HCT116 (cell line): ENCODE results near the gene KLHL2. TPM values are rescaled to one million over a fixed set of nuclear protein-coding genes. Genes with fewer than 3 reads are reported as not detected.

Source experiments
- ATAC-seq: fragments of 200-7000 bp; cut with Tn5 transposase; 2 replicates; pipeline ENCODE4 v1.9.1; 2020; ENCODE audit warnings: mild to moderate bottlenecking, moderate library complexity
- BruUV-seq: library from RNA; stranded (reverse); fragments of 400-500 nt; replicated peaks from 2 replicates; lab custom pipeline; 2021; lab: Mats Ljungman, UMichigan
- CTCF ChIA-PET: fragments of 300-600 bp; sonication (Branson Sonifier 250); formaldehyde crosslinking; loops from one replicate; lab custom pipeline; 2021; ENCODE audit warnings: antibody characterized with exemption; lab: Charles Lee
- POLR2A ChIA-PET: fragments of 300-600, 350-600 bp; sonication (Branson Sonifier 250); formaldehyde crosslinking; loops from one replicate; lab custom pipeline; 2021; ENCODE audit warnings: antibody characterized with exemption; lab: Charles Lee
- RAD21 ChIA-PET, 2 experiments: fragments of 300-600 bp; sonication (Branson Sonifier 250); formaldehyde crosslinking; loops; one replicate each; lab custom pipeline; 2023; ENCODE audit warnings: low total read pairs in 2 of 2; ENCODE audit not compliant: uncharacterized antibody in 2 of 2, unreplicated experiment in 2 of 2, low non-redundant PET in 1 of 2; lab: Charles Lee
- DNase-seq: peaks from one replicate; pipeline ENCODE4 v3.0.0-alpha.2; 2010; ENCODE audit warnings: low read depth, low spot score
- H2AFZ ChIP-seq: fragments of 200-600 bp; shearing (Covaris generic), sonication (generic); 2 replicates; pipeline ENCODE4 v1.6.1; 2017; ENCODE audit warnings: low read depth, mixed run types, mixed read lengths, antibody characterized with exemption, low read length; ENCODE audit not compliant: poor library complexity, severe bottlenecking
- H3K27ac ChIP-seq: 2 replicates; pipeline ENCODE4 v1.5.1; 2012; ENCODE audit warnings: low read depth, low read length
- H3K27me3 ChIP-seq: fragments of 200-600 bp; sonication (generic); 2 replicates; pipeline ENCODE4 v1.6.1; 2016; ENCODE audit warnings: mixed run types, low read length, mixed read lengths; ENCODE audit not compliant: insufficient read depth
- H3K36me3 ChIP-seq, 2 experiments: fragments of 200-500 bp in 1 of 2; fragments of 200-600 bp in 1 of 2; sonication (Bioruptor generic) in 1 of 2; sonication (generic) in 1 of 2; 2 replicates each; pipeline versions ENCODE4 v1.5.1 to v1.6.1; 2014 to 2016; ENCODE audit warnings: low read length in 2 of 2, inconsistent platforms in 1 of 2, mixed read lengths in 1 of 2, mixed run types in 1 of 2; ENCODE audit not compliant: insufficient read depth in 2 of 2, control insufficient read depth in 1 of 2
- H3K4me1 ChIP-seq, 2 experiments: fragments of 200-600 bp in 1 of 2; sonication (generic) in 1 of 2; 2 replicates each; pipeline versions ENCODE4 v1.5.1 to v1.6.1; 2012 to 2017; ENCODE audit warnings: low read length in 2 of 2, inconsistent platforms in 1 of 2, mild to moderate bottlenecking in 1 of 2, mixed read lengths in 1 of 2, mixed run types in 1 of 2, moderate library complexity in 1 of 2; ENCODE audit not compliant: insufficient read depth in 2 of 2, control insufficient read depth in 1 of 2
- H3K4me2 ChIP-seq: fragments of 200-600 bp; sonication (generic); 2 replicates; pipeline ENCODE4 v1.6.1; 2017; ENCODE audit warnings: mixed run types, low read length, mixed read lengths
- H3K4me3 ChIP-seq, 2 experiments: fragments of 200-600 bp in 1 of 2; sonication (generic) in 1 of 2; replicated peaks in 1 of 2; 2 replicates each; pipeline ENCODE4 v1.5.1; 2011 to 2016; ENCODE audit warnings: low read length in 2 of 2, control low read depth in 1 of 2, low read depth in 1 of 2, mild to moderate bottlenecking in 1 of 2, mixed read lengths in 1 of 2, mixed run types in 1 of 2
- H3K79me2 ChIP-seq: fragments of 200-600 bp; sonication (generic); 2 replicates; pipeline ENCODE4 v1.6.1; 2017; ENCODE audit warnings: mild to moderate bottlenecking, mixed run types, low read length, moderate library complexity, mixed read lengths; ENCODE audit not compliant: insufficient read depth
- H3K9ac ChIP-seq: fragments of 200-600 bp; sonication (generic); 2 replicates; pipeline ENCODE4 v1.6.1; 2016; ENCODE audit warnings: low read length, mixed read lengths
- H3K9me2 ChIP-seq: fragments of 200-600 bp; sonication (generic), shearing (Covaris generic); 2 replicates; pipeline ENCODE4 v1.6.1; 2017; ENCODE audit warnings: mixed run types, mild to moderate bottlenecking, moderate library complexity; ENCODE audit not compliant: insufficient read depth
- H3K9me3 ChIP-seq, 2 experiments: fragments of 200-500 bp in 1 of 2; fragments of 200-600 bp in 1 of 2; sonication (Bioruptor generic) in 1 of 2; sonication (generic) in 1 of 2; 2 replicates each; pipeline ENCODE4 v1.6.1; 2014 to 2017; ENCODE audit warnings: low read length in 2 of 2, mixed read lengths in 2 of 2, inconsistent platforms in 1 of 2, low read depth in 1 of 2, mild to moderate bottlenecking in 1 of 2, mixed run types in 1 of 2, moderate library complexity in 1 of 2; ENCODE audit not compliant: control insufficient read depth in 1 of 2, insufficient read depth in 1 of 2
- H4K20me1 ChIP-seq: fragments of 200-600 bp; sonication (generic), shearing (Covaris generic); 2 replicates; pipeline ENCODE4 v1.6.1; 2017; ENCODE audit warnings: mixed run types, mild to moderate bottlenecking, moderate library complexity; ENCODE audit not compliant: insufficient read depth
- CBX3 ChIP-seq: IDR thresholded peaks from 2 replicates; pipeline ENCODE4 v1.6.1; 2012; ENCODE audit warnings: low read depth
- CEBPB ChIP-seq: IDR thresholded peaks from 2 replicates; pipeline ENCODE4 v1.6.1; 2012; ENCODE audit warnings: low read depth
- EGR1 ChIP-seq: IDR thresholded peaks from 2 replicates; pipeline ENCODE4 v1.6.1; 2012; ENCODE audit warnings: low read depth
- ELF1 ChIP-seq: IDR thresholded peaks from 2 replicates; pipeline ENCODE4 v1.6.1; 2012; ENCODE audit warnings: low read depth, borderline replicate concordance
- EZH2phosphoT487 ChIP-seq: fragments of 200-600 bp; IDR thresholded peaks from 2 replicates; pipeline ENCODE4 v1.6.1; 2018; ENCODE audit warnings: antibody characterized with exemption, borderline replicate concordance
- FOSL1 ChIP-seq: IDR thresholded peaks from 2 replicates; pipeline ENCODE4 v1.6.1; 2012; ENCODE audit warnings: low read depth
- JUND ChIP-seq: IDR thresholded peaks from 2 replicates; pipeline ENCODE4 v1.6.1; 2012
- MAX ChIP-seq: IDR thresholded peaks from 2 replicates; pipeline ENCODE4 v1.6.1; 2012
- POLR2AphosphoS5 ChIP-seq: IDR thresholded peaks from 2 replicates; pipeline ENCODE4 v1.6.1; 2011; ENCODE audit warnings: mild to moderate bottlenecking, low read depth, low read length, moderate library complexity
- SIN3A ChIP-seq: IDR thresholded peaks from 2 replicates; pipeline ENCODE4 v1.6.1; 2012; ENCODE audit warnings: low read depth
- YY1 ChIP-seq: IDR thresholded peaks from 2 replicates; pipeline ENCODE4 v1.6.1; 2011; ENCODE audit warnings: low read length, low read depth, moderate library complexity, mild to moderate bottlenecking; ENCODE audit not compliant: insufficient replicate concordance; ENCODE audit errors: extremely low read depth
- ZFX ChIP-seq: fragments of 450-650 bp; IDR thresholded peaks from 2 replicates; pipeline ENCODE4 v1.6.1; 2017
- ZNF274 ChIP-seq: fragments of 200-500 bp; sonication (Bioruptor generic); IDR thresholded peaks from 2 replicates; pipeline ENCODE4 v1.6.1; 2014; ENCODE audit warnings: mild to moderate bottlenecking, low read depth, low read length, inconsistent platforms
- intact Hi-C: fragments of 100-400 bp; cut with micrococcal nuclease; formaldehyde crosslinking; loops from 2 replicates; pipeline ENCODE4 v1.10.0; 2022
- total RNA-seq: library from RNA; stranded (reverse); gene quantifications from one replicate; pipeline ENCODE4 v1.2.1, GENCODE V29; 2021; ENCODE audit not compliant: unreplicated experiment

KLHL2 gene
- total RNA-seq, 1 experiment from 2014 or later, result 24.6 TPM

DNA sequence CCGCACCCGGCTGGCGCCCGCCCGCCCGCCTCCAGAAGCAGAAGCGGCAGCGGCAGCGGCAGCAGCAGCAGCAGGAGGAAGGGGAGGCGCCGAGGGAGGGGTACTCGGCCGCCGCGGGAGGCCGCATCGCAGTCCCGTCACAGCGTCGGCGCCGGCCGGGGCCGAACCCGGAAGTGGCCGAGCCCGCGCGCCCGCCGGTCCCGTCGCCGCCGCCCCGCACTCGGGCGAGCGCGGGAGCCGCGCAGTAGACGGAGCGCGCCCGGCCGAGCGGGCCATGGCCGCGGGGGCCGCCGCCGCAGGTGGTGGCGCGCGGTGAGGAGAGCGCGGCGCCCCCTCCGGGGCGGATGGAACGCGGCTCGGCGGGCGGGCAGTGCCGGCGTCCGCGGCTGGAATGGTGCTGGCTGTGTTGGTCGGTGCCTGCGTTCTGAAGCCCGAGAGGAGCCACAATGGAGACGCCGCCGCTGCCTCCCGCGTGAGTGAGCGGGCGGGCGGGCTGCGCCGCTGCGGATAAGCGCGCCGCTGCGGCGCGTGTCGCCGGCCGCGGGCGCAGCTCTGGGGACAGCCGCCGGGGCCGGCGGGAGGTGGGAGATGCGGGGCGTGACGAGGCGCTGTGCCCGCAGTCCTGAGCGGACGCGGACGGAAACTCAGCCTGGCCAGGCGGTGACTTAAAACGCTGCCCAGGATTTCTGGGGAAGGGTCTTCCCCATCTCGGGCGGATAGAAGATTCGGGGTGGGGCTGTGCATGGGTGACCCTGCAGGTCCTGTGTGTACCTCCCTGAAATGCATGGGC lies at the start of gene KLHL2 (continued):
- peak; percentile 69 for TF ChIP-seq ELF1
- TF ChIP-seq SIN3A, result no peak; the same call in 1 of the 2 replicates
- no peak for TF ChIP-seq MAX
- no peak for TF ChIP-seq FOSL1
- TF ChIP-seq CBX3, result no peak
- no peak for TF ChIP-seq JUND

DNA sequence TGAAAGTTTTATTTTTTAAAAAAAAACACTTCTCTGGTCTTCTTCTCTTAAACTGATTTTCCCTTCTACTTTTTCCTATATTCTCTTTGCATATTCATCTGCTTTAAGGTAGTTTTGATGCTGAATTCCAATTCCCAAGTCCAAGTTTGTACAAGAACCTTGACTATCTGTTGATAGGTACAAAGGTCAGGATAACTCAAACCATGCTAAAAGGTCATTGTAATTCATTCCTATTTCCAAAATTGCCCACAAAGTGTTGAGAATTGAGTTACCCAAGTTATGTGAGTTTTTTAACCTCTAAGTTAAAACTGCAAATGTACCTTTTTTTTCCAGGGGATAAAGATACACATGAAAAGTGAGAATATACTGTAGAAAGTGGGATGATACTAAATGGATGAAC lies 48.6 kb upstream of the KLHL2 start:
- H3K4me2 ChIP-seq, result no peak overlapping the region
- ChIA-PET CTCF (no interaction called here), RAD21 (no interaction called here), POLR2A (no interaction called here)
- intact Hi-C loops, result no loop called here
- no peak overlapping the region for H3K4me3 ChIP-seq
- no peak overlapping the region for H2AFZ ChIP-seq
- H3K36me3 ChIP-seq, result no peaks in the 10 kb centered on the region
- ATAC-seq, result no peak
- no peaks in the 10 kb centered on the region for H3K27me3 ChIP-seq
- H4K20me1 ChIP-seq, result no peaks in the 10 kb centered on the region
- H3K4me1 ChIP-seq, result no peaks in the 10 kb centered on the region
- no TSS peak for BruUV-seq
- no peaks in the 10 kb centered on the region for H3K79me2 ChIP-seq
- H3K9ac ChIP-seq, result no peak overlapping the region
- DNase-seq, result no peak
- TF ChIP-seq EZH2phosphoT487 (no peak), YY1 (no peak), FOSL1 (no peak), ZNF274 (no peak), ZFX (no peak), POLR2AphosphoS5 (no peak), SIN3A (no peak), CBX3 (no peak), ELF1 (no peak), EGR1 (no peak), CEBPB (no peak)
- TF ChIP-seq, all 23 proteins: peak for 0
- Histone ChIP-seq H3K9me2 (no peaks in the 10 kb centered on the region), H3K9me3 (no peaks in the 10 kb centered on the region), H3K27ac (no peak overlapping the region)
